Measurements from ENCODE around the gene COQ10B.

GRCh38 chr2:197464175-197464574 is 10.8 kb downstream of the COQ10B start:
- TF ChIP-seq CBX8 (IDR thresholded peaks at IDR 0.05) = no peak
- TF ChIP-seq CTCF (IDR thresholded peaks at IDR 0.05) = no peak
- TF ChIP-seq POLR2A (IDR thresholded peaks at IDR 0.05; ENCODE audit: low read length) = no peak
- TF ChIP-seq EP300 (IDR thresholded peaks at IDR 0.05) = no peak
- TF ChIP-seq MAX (IDR thresholded peaks at IDR 0.05) = no peak
- TF ChIP-seq KDM1A (IDR thresholded peaks at IDR 0.05; ENCODE audit: low read depth) = no peak
